Eye (tissue), 1 donor: ENCODE measurements around the gene ACE.
"Not testable (repeated sequence)": the region's sequence is repeated elsewhere in the genome, so short reads cannot be mapped to it uniquely, and the experiment has no call there.

Experiments used
- DNase-seq: peaks from one replicate; pipeline ENCODE4 v3.0.0-alpha.2; 2015

ACE gene

DNA sequence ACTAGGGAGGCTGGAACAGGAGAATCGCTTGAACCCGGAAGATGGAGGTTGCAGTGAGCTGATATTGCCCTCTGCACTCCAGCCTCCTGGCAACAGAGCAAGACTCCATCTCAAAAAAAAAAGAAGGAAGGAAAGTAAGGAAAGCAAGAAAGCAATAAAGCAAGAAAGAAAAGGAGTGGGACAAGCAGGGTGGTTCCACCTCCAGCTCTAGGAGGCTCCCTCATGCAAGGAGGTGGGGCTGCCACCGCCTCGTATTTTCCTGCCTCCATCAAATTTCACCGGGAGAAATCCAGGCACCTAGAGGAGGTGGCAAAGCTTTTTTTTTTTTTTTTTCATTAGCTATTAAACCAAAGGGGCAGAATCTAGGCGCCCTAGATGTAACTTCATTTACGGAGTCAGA is 31.8 kb upstream of the ACE start:
- no peak for DNase-seq

- no peak for DNase-seq
Observed at GRCh38 chr17:63445571-63445953, 31.3 kb upstream of the ACE start.

DNA sequence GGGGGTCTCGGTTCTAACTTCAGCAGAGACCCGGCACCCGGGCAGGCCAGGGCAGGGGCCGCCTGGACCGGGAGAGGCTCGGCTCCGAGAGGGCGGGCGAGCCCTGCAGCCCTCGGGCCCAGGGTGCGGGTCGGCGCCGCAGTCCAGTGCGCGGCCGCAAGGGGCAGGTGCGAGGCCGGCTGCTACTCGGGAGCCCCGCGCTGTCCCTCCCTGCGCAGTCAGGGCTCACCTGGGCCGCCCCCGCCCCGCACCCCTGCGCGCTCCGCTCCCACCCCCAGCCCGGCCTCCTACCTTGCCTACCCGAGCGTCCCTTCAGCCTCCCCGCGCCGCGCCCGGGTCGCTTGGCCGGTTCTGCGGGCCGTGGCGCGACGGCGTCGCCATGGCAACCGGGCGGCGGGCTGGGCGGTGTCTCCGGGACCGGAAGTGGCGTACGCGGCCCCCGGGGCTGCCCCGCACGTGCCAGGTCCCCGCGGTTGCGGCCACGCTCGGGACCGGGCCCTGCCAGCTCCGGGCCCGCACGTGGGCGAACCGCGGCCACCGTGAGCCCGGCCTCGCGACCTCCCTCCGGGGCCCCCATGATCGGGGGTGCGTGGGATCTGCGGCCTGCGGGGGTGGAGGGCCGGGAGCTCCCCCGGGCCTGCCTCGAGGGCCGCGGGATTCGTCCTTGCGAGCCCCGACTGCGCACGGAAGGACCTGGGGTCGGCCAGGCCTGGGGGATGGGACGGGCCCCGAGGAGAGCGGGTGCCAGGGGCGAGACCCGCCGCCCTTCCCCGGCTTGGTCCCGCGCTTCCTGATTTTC is 30.7 kb upstream of the ACE start, which contains the start of gene CYB561:
Gene CYB561 (minus strand): TSS at position 353 of the 799 bp plus-strand sequence. CDS start 8,759 bp downstream, outside the sequence.
- peak; percentile 82 for DNase-seq

GRCh38 chr17:63446753-63447470 is 29.9 kb upstream of the ACE start:
- DNase-seq = peak; percentile 68

GRCh38 chr17:63447471-63448009 is 29.3 kb upstream of the ACE start:
- peak; percentile 66 for DNase-seq

DNA sequence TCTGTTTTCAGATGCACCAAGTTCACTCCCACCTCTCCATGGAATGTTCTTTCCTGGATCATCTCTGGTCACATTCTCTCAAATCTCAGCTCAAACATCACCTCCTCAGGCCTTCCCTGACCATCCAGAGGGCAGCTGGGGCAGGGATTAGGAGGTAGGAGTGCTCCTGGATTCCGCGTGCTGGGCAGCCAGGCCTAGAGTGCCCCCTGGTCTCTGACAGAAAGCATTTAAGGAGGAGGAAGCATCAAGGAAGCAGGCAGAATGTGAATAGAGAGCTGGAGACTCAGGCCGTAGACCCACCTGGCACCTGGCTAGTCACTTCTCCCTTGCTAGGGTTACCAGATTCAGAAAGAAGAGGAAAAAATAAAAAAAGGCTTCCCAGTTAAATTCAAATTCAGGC is 28.2 kb upstream of the ACE start:
- DNase-seq = no peak

DNA sequence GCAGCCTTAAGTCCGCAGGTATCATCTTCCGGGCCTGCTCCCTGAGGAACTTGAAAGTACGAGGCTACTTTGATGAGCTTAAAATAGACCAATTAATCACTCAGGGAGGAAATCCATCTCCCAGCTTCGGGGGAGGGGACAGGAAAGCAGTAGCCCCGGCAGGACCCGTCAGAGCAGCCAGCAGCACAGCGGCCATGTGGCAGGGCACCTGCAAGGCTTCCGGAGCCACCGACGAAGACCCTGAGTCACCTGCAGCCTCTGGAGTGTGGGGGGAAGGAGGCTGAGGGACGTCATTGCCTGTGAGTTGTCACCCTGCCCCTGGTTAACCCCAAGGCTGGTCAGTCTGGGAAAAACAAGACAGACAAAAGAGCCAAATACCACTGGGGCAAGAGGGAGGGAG is 26.3 kb upstream of the ACE start:
- no peak for DNase-seq

- no peak for DNase-seq
Observed at GRCh38 chr17:63451150-63451549, 25.7 kb upstream of the ACE start.

DNA sequence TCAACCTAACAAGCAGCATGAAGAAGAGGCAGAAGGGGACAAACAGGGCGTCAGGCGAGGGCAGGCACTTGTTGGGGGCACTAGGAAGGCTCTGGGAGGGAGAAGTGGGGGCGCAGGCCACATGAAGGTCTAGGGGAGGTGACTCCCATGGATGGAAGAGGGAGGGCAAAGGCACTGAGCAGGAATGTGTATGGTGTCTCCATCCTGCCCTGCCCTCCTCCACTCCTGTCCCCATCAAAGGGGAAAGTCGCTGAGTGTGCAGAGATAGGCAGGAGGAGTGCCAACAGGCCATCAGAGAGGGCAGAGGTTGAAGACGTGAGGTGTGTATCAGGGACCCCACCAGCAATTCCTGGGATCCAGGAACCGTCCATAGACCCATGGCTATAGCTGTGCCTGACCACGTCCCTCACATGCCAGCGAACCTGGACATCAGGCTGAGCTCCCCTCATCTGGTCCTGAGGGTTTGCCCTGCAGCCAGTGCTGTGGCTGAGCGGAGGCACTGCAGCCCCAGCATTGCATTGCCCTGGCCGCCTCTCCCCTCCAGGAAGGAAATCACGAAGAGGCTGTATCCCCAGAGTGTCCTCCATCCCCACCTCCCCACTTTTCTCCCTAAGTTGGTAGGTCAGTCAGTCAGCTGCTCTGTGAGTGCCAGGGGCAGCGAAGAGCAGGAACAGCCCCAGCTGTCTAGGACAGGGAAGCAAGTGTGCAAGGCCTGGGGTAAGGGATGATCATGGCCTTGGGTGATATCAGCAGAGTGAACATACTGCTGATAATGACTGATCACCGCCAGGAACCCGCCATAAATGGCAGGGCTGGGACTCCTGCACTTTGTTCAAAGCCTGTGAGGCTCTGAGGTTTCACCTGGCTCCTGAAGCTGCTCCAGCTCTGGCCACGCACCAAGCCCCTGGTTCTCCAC is 24.6 kb upstream of the ACE start:
- DNase-seq = no peak

- DNase-seq = no peak
Observed at GRCh38 chr17:63452962-63453551, 23.8 kb upstream of the ACE start.

GRCh38 chr17:63454357-63454756 is 22.5 kb upstream of the ACE start:
- not testable (repeated sequence) for DNase-seq

DNA sequence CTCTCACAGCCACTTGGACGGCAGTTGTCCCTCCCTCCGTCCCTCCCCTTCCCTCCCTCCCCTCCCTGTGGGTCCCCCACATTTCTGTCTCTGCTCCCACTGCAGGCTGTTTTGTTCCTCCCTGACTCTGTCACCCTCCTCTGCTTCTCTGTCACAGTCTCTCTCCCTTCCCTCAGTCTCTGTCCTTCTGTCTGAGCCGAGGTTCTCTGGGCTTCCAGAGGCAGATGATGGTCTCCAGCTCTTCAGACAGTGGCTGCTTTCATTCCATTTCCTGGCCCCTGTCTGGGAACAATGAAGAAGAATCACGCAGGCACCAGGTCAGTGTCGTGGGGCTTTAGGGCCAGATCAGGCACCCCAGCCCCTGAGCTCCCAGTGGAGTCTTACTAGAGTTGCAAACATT is 21.9 kb upstream of the ACE start:
- DNase-seq = no peak

DNA sequence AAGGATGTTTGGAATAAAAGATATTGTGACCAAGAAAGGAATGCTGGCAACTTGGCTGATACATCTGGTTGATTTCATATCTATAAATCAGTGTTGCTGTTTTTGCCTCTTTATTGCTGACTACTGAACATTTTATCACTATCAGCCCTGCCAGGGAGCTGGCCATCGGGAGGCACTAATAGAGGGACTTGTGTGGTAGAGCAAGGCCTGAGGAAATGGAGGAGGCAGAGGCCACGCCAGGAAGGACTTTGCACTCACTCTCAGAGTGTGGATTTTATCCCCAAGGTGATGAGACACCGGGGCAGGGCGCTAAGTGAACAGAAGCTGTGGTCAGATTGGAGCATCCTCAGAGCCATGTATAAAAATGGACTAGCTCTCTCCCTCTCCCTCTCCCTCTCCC is 21.4 kb upstream of the ACE start:
- DNase-seq = no peak

DNA sequence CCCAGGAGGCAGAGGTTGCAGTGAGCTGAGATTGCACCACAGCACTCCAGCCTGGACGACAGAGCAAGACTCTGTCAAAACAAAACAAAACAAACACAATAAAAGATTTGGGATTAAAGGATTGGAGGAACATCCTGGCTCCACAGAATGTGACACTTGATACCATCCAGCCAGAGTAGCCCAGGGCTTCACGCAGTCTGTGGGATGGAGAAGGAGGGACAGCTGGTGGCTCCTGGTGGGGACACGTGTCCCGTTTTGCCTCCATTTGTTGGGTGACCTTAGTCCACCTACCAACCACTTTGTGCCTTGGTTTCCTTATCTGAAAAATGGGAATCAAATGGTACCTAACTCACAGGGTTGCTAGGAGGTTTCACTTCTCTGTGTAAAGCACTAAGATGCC is 18.4 kb upstream of the ACE start:
- no peak for DNase-seq

- no peak for DNase-seq
Observed at GRCh38 chr17:63460018-63460417, 16.8 kb upstream of the ACE start.

GRCh38 chr17:63463771-63464170 is 13.1 kb upstream of the ACE start:
- no peak for DNase-seq

DNA sequence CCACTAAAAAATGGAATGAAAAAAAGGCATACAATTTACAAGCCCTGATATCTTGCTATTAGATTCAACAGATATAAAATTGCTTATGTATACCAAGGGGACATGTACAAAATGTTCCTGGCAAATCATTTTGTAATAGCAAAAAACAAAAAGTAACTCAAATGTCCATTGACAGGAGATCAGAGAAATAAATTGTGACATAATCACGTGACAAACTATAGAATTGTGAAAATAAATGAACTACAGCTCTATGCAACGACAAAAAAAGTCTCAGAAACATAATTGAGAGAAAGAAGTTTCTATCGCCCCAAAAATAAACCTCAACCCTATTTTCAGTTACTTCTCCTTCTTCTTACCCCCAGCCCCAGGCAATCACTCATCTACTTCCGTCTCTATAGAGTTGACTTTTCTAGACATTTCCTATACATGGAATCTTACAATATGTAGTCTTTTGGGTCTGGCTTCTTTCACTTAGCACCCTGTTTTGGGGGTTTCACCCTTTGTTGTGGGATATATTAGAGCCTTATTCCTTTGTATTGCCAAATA is 12.1 kb upstream of the ACE start:
- no peak for DNase-seq

GRCh38 chr17:63468099-63468498 is 8.8 kb upstream of the ACE start:
- not testable (repeated sequence) for DNase-seq

- DNase-seq = no peak
Observed at GRCh38 chr17:63474174-63474573, 2.7 kb upstream of the ACE start.

DNA sequence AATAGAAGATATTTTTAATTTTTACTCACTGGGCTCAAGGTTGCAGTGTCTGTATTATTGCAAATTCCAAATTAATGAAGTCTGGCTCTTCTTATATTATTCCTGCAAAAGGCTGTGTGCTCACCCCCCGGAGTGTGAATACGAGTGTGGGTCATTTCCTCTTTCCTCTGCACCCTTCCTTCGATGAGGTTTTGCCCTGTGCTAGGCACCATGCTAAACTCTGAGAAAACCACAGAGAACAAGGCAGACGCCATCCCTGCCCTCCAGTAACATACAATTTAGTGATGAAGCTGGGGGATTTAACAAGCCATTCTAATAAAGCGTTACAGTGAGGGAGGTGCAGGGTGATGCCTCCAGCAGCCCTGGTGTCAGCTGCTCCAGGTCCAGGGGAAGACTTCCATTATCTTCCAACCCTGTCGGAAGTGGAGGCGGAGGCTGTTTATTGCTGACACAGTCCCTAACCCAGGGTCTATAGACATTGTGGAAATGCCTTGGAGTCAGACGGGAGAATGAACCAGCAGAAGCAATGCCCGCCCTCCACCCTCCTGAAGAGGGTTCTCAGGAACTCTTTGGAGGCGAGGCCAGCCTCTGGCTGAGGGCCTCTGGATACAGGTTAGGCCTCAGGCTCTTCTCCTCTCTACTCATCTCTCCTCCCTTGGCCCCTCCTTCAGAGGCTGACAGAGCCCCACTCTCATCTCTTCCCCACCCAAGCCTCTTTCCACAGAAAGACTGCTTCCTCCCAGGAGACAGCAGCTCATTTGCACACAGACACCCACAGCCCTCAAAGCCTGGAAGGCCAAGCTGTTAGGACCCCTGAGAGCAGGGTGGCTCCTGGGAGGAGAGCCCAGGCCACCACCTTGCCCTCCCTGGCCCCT is 2.0 kb upstream of the ACE start:
- no peak for DNase-seq
